Mesendoderm (in vitro differentiated cells): ENCODE measurements around the gene ANXA8L1.
"Not testable (repeated sequence)": the region's sequence is repeated elsewhere in the genome, so short reads cannot be mapped to it uniquely, and the experiment has no call there.

Experiments used
- DNase-seq: peaks from one replicate; pipeline ENCODE4 v3.0.0; 2013
- H2AK5ac ChIP-seq: 2 replicates; pipeline ENCODE4 v1.6.1; 2013; ENCODE audit warnings: low read length, inconsistent platforms
- H2BK120ac ChIP-seq: 2 replicates; pipeline ENCODE4 v1.6.1; 2013; ENCODE audit warnings: low read depth, mild to moderate bottlenecking, low read length, moderate library complexity, mixed read lengths
- H2BK15ac ChIP-seq: replicated peaks from 2 replicates; pipeline ENCODE4 v1.6.1; 2013; ENCODE audit warnings: low read depth, mild to moderate bottlenecking, moderate library complexity
- H2BK5ac ChIP-seq: 2 replicates; pipeline ENCODE4 v1.6.1; 2013; ENCODE audit warnings: low read length, inconsistent platforms
- H3K18ac ChIP-seq: 2 replicates; pipeline ENCODE4 v1.6.1; 2013; ENCODE audit warnings: mild to moderate bottlenecking, low read length, mixed read lengths
- H3K23ac ChIP-seq: one replicate; pipeline ENCODE4 v1.6.1; 2013; ENCODE audit warnings: low read length
- H3K27ac ChIP-seq: 2 replicates; pipeline ENCODE4 v1.5.1; 2013; ENCODE audit warnings: low read depth, mild to moderate bottlenecking, inconsistent platforms, low read length, moderate library complexity
- H3K27me3 ChIP-seq: 2 replicates; pipeline ENCODE4 v1.6.1; 2013; ENCODE audit warnings: low read length, control low read depth, mild to moderate bottlenecking, inconsistent platforms; ENCODE audit not compliant: insufficient read depth, poor library complexity
- H3K36me3 ChIP-seq: 2 replicates; pipeline ENCODE4 v1.6.1; 2013; ENCODE audit warnings: low read length, inconsistent platforms; ENCODE audit not compliant: control insufficient read depth, insufficient read depth
- H3K4ac ChIP-seq: one replicate; pipeline ENCODE4 v1.6.1; 2013; ENCODE audit warnings: low read depth, mild to moderate bottlenecking, low read length, moderate library complexity
- H3K4me1 ChIP-seq: 2 replicates; pipeline ENCODE4 v1.6.1; 2013; ENCODE audit warnings: low read depth, low read length, inconsistent platforms; ENCODE audit not compliant: control insufficient read depth
- H3K4me2 ChIP-seq: 2 replicates; pipeline ENCODE4 v1.6.1; 2013; ENCODE audit warnings: low read length
- H3K4me3 ChIP-seq: 2 replicates; pipeline ENCODE4 v1.5.1; 2013; ENCODE audit warnings: mild to moderate bottlenecking, low read length
- H3K56ac ChIP-seq: one replicate; pipeline ENCODE4 v1.6.1; 2013; ENCODE audit warnings: low read length
- H3K79me1 ChIP-seq: 2 replicates; pipeline ENCODE4 v1.6.1; 2013; ENCODE audit warnings: low read length, inconsistent platforms
- H3K79me2 ChIP-seq: 2 replicates; pipeline ENCODE4 v1.6.1; 2013; ENCODE audit warnings: mild to moderate bottlenecking, low read length; ENCODE audit not compliant: control insufficient read depth, insufficient read depth
- H3K9ac ChIP-seq: 2 replicates; pipeline ENCODE4 v1.6.1; 2013; ENCODE audit warnings: low read length, inconsistent platforms
- H4K5ac ChIP-seq: one replicate; pipeline ENCODE4 v1.6.1; 2013; ENCODE audit warnings: low read length
- H4K8ac ChIP-seq: one replicate; pipeline ENCODE4 v1.6.1; 2013; ENCODE audit warnings: low read depth, mild to moderate bottlenecking, control low read depth, low read length, moderate library complexity
- WGBS: extraction: QIAGEN DNeasy Blood & Tissue Kit; methylation state at CpG from one replicate; pipeline ENCODE4 v1.1.7; 2013; ENCODE audit warnings: low lambda C conversion rate, missing lambda C conversion rate; ENCODE audit not compliant: insufficient coverage; ENCODE audit errors: extremely low coverage; 5-methylcytosine and 5-hydroxymethylcytosine counted together

The ANXA8L1 gene

GRCh38 chr10:46419570-46420379, 44.2 kb downstream of the ANXA8L1 start:
- H2BK120ac ChIP-seq, DNase-seq, H3K4me3 ChIP-seq, H4K5ac ChIP-seq, H2AK5ac ChIP-seq, H3K56ac ChIP-seq, H3K9ac ChIP-seq, H2BK15ac ChIP-seq, H3K4me1 ChIP-seq, H4K8ac ChIP-seq, H3K36me3 ChIP-seq, H3K27me3 ChIP-seq, H3K23ac ChIP-seq, H2BK5ac ChIP-seq, H3K4me2 ChIP-seq, H3K79me2 ChIP-seq, H3K79me1 ChIP-seq, H3K4ac ChIP-seq, H3K18ac ChIP-seq, H3K27ac ChIP-seq: not testable (repeated sequence)
- WGBS = no CpG with 5 or more reads among the region's 13 CpGs

- not testable (repeated sequence) for DNase-seq, H3K4me1 ChIP-seq, H3K4me3 ChIP-seq, H3K18ac ChIP-seq, H3K79me2 ChIP-seq, H3K36me3 ChIP-seq, H2AK5ac ChIP-seq, H3K79me1 ChIP-seq, H4K5ac ChIP-seq, H3K27ac ChIP-seq, H3K56ac ChIP-seq, H2BK120ac ChIP-seq, H3K27me3 ChIP-seq, H3K23ac ChIP-seq, H2BK5ac ChIP-seq, H3K9ac ChIP-seq, H3K4me2 ChIP-seq, H2BK15ac ChIP-seq, H3K4ac ChIP-seq, H4K8ac ChIP-seq
- no CpG with 5 or more reads among the region's 2 CpGs for WGBS
Measured at GRCh38 chr10:46423550-46423949, 48.0 kb downstream of the ANXA8L1 start.

GRCh38 chr10:46440942-46441341, 65.4 kb downstream of the ANXA8L1 start:
- not testable (repeated sequence) for H2BK15ac ChIP-seq, H3K23ac ChIP-seq, H2BK5ac ChIP-seq, H3K27me3 ChIP-seq, H3K9ac ChIP-seq, H3K27ac ChIP-seq, H3K79me2 ChIP-seq, DNase-seq, H2BK120ac ChIP-seq, H3K4ac ChIP-seq, H3K4me2 ChIP-seq, H4K8ac ChIP-seq, H3K79me1 ChIP-seq, H3K18ac ChIP-seq, H3K36me3 ChIP-seq, H3K4me3 ChIP-seq, H2AK5ac ChIP-seq, H3K4me1 ChIP-seq, H4K5ac ChIP-seq, H3K56ac ChIP-seq
- no CpG with 5 or more reads among the region's 4 CpGs for WGBS
